IPS DF 4.7 (cell line): ENCODE data around the gene SDSL.

Source experiments
- DNase-seq: peaks from one replicate; pipeline ENCODE4 v3.0.0-alpha.2; 2013; ENCODE audit warnings: low spot score; ENCODE audit errors: extremely low read depth

The SDSL gene

DNA sequence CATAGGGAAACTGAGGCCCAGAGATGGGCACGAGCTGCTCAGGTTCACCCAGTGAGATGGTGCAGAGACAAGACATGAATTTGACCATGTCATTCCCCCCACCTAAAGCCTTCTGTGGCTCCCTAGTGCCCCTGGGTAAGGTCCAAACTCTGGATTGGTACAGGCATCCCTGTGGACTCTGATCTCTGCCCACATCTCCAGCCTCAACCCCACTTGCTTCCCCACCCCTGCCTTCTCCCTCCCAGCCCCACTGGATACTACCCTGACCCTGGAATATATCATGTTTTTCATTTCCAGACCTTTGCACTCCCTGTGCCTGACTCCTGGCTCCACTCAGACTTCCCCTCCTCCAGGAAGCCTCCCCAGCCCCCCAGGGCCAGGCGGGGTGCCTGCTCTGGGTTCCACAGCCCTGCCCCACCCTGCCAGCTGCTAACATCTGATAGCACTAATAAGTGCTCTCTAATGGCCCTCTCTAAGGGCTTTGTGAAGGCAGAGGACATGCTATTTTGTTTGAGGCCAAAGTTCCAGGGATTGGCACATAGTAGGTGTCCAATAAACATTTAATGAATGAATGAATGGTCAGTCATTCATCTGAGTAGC, 1.1 kb upstream of the SDSL start:
- DNase-seq: no peak

- DNase-seq: no peak
Observed at GRCh38 chr12:113422886-113423669, 898 bp downstream of the SDSL start.

- DNase-seq: no peak
Observed at GRCh38 chr12:113424456-113424855, 2.3 kb downstream of the SDSL start.

DNA sequence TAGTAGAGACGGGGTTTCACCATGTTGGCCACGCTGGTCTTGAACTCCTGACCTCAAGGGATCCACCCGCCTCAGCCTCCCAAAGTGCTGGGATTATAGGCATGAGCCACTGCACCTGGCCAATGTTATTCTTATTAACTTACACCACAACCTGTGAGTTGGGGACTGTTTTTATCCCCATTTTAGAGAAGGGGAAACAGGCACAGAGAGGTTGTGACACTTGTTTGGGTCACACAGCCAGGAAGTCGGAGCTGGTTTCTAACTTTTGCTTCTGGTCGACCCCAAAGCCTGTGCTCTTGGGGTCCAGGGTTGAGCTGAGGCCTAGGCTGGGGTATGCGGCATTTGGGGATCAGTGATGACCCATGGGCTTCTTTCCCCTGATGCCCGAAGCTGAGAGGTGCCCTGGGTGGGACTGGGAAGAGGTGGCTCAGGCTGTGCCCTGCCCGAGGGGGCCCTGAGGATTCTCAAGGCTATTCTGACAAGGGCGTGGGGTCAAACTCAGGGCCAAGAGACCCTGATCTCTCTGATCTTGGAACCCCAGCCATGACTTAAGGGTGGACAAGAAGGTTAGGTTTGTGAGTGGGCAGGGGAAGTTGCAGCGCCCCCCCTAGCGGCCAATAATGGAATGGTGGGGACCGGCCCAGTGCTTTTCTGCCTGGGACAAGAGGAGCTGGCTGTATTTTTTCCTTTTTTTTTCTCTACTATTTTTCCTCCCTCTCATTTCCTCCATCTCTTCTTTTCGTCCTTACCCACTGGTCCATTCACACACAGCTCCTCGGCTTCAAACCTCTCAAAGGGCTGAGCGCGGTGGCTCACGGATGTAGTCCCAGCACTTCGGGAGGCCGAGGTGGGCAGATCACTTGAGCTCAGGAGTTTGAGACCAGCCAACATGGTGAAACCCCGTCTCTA, 3.0 kb downstream of the SDSL start:
- no peak for DNase-seq

- DNase-seq: no peak
Observed at GRCh38 chr12:113425960-113426453, 3.8 kb downstream of the SDSL start.

GRCh38 chr12:113427882-113428281, 5.7 kb downstream of the SDSL start:
- DNase-seq: no peak

DNA sequence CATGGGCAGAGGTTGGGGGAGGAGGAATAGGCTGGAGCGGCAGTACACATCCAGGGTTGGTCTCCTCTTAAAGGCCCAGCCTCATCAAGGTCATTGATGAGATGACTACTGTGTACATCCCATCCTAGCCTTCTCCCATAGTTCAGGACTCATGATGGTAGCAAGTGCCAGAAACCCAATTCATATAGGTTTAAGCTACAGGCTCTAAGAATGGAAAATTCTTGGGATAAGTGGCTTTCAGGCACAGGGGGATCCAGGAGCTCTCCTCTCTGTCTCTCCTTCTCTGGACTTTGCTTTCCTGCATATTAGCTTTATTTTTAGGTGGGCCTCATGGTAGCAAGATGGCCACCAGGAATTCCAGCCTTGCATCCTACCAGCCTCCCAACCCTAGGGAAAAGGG, 6.3 kb downstream of the SDSL start:
- DNase-seq: no peak

DNA sequence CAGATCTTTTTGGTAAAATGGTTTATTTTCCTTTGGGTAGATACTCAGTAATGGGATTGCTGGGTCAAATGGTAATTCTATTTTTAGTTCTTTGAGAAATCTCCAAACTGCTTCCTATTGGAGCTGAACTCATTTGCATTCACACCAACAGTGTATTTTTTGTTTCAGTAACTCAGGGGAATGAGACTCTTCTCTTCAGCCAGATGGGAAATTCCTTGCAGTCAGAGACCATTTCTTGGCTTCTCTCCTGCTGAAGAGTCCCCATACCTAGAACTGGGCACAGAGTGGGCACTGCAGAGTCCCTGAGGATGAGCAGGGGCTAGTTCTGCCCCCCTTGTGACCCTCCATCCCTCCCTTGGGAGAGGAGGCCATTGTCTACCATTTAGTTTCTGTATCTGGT, 10.8 kb downstream of the SDSL start:
- DNase-seq: no peak

GRCh38 chr12:113435367-113435766, 13.2 kb downstream of the SDSL start:
- no peak for DNase-seq

- no peak for DNase-seq
Observed at GRCh38 chr12:113436586-113436985, 14.4 kb downstream of the SDSL start.

GRCh38 chr12:113436993-113437728, 15.0 kb downstream of the SDSL start:
- DNase-seq: no peak

GRCh38 chr12:113437729-113438100, 15.5 kb downstream of the SDSL start:
- no peak for DNase-seq

GRCh38 chr12:113438523-113439300, 16.5 kb downstream of the SDSL start:
- no peak for DNase-seq

DNA sequence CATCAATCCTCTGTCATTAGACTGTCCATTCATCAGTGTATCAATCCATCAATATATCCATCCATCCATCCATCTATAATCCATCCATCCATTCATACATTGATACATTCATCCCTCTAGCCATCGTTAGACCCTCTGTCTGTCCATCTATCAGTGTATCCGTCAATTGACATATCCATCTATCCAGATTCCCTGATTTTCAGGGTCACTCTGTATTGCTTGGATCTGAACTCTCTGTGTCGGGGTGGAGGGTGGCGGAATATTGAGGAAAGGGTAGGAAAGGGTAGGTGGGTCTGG, 17.1 kb downstream of the SDSL start:
- DNase-seq: no peak

- DNase-seq: no peak
Observed at GRCh38 chr12:113439606-113440030, 17.4 kb downstream of the SDSL start.

DNA sequence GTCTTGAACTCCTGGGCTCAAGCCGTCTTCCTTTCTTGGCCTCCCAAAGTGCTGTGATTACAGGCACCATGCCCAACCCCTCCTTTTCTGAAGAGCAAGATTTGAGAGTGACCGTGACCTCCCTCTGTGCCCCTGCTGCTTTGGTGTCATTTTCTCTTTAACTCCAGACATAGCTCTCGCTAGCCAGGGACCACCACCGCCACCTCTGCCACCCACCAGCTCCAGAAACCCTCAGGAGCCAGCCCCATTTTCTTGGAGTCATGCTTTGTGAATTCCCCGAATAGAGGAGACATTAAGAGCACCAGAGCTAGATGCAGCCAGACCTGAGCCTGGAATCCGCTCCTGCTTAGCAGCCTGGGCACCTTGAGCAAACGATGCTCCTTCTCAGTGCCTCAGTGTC, 18.2 kb downstream of the SDSL start:
- no peak for DNase-seq

DNA sequence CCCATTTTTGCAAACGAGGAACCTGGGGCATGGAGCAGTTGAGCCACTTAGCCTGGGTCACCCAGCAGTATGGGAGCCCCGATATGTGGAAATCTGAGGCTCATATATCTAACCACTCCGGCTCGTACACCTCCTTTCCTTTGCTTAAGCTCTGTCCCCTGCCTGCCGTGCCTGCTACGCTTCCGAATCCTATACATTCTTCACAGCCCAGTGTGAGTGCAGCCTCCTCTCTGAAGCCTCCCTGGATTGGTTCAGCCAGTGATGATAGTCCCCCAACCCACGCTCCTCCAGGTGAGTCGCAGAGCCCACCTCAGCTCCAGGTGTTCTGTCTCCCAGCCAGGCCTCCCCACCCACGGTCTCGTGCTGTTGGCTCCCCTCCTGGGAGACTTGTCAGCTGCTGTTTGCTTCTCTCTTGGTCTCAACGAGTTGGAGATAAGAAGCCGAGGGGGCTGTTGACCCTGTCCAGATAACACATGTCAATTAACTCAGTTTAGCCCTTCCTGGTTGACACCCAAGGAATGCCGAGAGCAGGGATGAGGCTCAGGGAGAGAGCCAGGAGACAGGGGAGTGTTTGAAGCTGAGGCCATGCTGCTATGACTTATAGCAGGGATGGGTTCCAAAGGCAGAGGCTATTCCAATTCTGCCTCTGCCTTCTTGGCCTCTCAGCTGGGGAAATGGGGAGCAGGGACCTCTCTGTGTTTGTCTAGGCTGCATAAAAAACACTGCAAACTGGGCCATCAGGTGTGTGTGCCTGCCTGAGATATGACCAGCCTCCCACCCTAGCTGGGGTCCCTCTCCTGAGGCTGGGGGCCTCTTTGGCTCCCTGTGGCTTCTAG, 19.0 kb downstream of the SDSL start:
- no peak for DNase-seq

DNA sequence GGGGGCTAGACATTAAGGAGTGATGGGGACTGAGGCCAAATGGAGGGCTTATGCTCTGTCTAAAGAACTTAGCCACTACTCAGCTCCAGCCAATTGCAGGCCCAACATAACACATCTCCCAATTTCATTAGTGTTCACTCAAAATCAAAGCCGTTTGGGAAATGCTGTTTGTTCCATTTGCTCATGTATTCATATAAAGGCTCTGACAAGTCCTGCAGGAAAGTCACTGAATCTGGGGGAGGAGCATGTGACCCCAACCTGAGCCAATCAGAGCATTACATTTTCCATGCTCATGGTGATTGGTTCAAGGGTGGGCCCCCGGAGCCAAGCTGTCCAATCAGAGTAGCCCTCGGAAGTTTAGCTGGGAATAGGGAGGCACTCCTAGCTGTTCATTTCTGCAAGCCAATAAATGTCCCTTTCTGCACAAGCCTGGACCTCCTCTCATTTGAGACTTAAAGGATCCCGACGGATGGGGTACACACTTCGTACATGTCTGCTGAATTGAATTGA, 20.9 kb downstream of the SDSL start:
- DNase-seq: no peak

DNA sequence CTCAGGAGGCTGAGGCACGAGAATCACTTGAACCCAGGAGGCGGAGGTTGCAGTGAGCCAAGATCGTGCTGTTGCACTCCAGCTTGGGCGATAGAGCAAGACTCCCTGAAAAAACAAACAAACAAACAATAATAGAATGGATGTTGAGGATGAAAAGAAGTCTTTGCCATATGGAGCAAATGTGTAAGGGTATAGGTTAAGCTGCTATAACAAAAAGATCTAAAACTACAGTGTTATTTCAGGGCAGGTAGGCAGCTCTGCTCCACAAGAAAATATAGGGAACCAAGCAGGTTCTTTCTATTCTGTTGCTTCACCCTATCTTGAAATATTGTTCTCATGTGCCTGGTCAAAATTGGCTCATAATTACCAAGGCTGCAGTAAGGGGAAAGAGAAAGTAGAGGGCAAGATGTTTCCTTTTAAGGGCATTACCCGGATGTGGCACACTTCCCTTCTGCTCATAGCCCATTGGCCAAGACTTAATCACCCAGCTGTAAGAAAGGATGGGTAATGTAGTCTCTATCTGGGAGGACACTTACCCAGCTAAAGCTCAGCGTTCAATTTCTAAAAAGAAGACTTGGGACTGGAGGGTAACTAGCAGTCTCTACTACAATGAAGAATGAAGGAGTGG, 23.5 kb downstream of the SDSL start:
- DNase-seq: no peak
